HG03520 (cell line): ENCODE data around the gene SLC45A1.
A peak's percentile ranks its signal among the peaks of the same experiment; 100 is the strongest.
"Not testable (repeated sequence)": the region's sequence is repeated elsewhere in the genome, so short reads cannot be mapped to it uniquely, and the experiment has no call there.

Experiments
- ATAC-seq: cut with Tn5 transposase; IDR thresholded peaks from one replicate; pipeline ENCODE4 v1.9.1; 2021; ENCODE audit warnings: mild to moderate bottlenecking, moderate library complexity; ENCODE audit not compliant: unreplicated experiment

Gene SLC45A1

GRCh38 chr1:8317647-8318381, at the start of gene SLC45A1:
Gene SLC45A1 (plus strand): TSS chr1:8318114. CDS start chr1:8324330, 6,216 bp downstream.
- ATAC-seq: peak; percentile 55

- ATAC-seq: no peak
Measured at GRCh38 chr1:8273036-8273435, 44.9 kb upstream of the SLC45A1 start.

- ATAC-seq: no peak
Measured at GRCh38 chr1:8274352-8274751, 43.6 kb upstream of the SLC45A1 start.

GRCh38 chr1:8276173-8276914, 41.6 kb upstream of the SLC45A1 start:
- ATAC-seq: no peak

GRCh38 chr1:8276932-8277331, 41.0 kb upstream of the SLC45A1 start:
- no peak for ATAC-seq

GRCh38 chr1:8278677-8279076, 39.2 kb upstream of the SLC45A1 start:
- not testable (repeated sequence) for ATAC-seq

- ATAC-seq: no peak
Measured at GRCh38 chr1:8281843-8282509, 35.9 kb upstream of the SLC45A1 start.

- peak; percentile 89 for ATAC-seq
Measured at GRCh38 chr1:8283058-8283884, 34.6 kb upstream of the SLC45A1 start.

- no peak for ATAC-seq
Measured at GRCh38 chr1:8284127-8284526, 33.8 kb upstream of the SLC45A1 start.

- no peak for ATAC-seq
Measured at GRCh38 chr1:8285103-8285502, 32.8 kb upstream of the SLC45A1 start.

GRCh38 chr1:8285965-8286364, 31.9 kb upstream of the SLC45A1 start:
- ATAC-seq: no peak

GRCh38 chr1:8293118-8293517, 24.8 kb upstream of the SLC45A1 start:
- ATAC-seq: no peak

GRCh38 chr1:8293641-8294169, 24.2 kb upstream of the SLC45A1 start:
- ATAC-seq: no peak

GRCh38 chr1:8294170-8294697, 23.7 kb upstream of the SLC45A1 start:
- no peak for ATAC-seq

GRCh38 chr1:8297245-8297644, 20.7 kb upstream of the SLC45A1 start:
- ATAC-seq: no peak

- ATAC-seq: no peak
Measured at GRCh38 chr1:8299963-8300362, 18.0 kb upstream of the SLC45A1 start.

- ATAC-seq: no peak
Measured at GRCh38 chr1:8302081-8302956, 15.6 kb upstream of the SLC45A1 start.

GRCh38 chr1:8303141-8303540, 14.8 kb upstream of the SLC45A1 start:
- no peak for ATAC-seq

- ATAC-seq: no peak
Measured at GRCh38 chr1:8303876-8304275, 14.0 kb upstream of the SLC45A1 start.
